Ureter (tissue), 1 donor: ENCODE data around the gene EEF1E1. TPM values are rescaled to one million over a fixed set of nuclear protein-coding genes. Genes with fewer than 3 reads are reported as not detected.

Source experiments
- DNase-seq: peaks from one replicate; pipeline ENCODE4 v3.0.0-alpha.2; 2020; ENCODE audit warnings: low spot score
- total RNA-seq: library from RNA; stranded (reverse); gene quantifications from one replicate; pipeline ENCODE4 v1.2.4, GENCODE V29; 2023
- donor health status: DM: yes; HTN: yes; CAD: no.

The EEF1E1 gene
- total RNA-seq, 1 donor from 2014 or later = 31.6 TPM

DNA sequence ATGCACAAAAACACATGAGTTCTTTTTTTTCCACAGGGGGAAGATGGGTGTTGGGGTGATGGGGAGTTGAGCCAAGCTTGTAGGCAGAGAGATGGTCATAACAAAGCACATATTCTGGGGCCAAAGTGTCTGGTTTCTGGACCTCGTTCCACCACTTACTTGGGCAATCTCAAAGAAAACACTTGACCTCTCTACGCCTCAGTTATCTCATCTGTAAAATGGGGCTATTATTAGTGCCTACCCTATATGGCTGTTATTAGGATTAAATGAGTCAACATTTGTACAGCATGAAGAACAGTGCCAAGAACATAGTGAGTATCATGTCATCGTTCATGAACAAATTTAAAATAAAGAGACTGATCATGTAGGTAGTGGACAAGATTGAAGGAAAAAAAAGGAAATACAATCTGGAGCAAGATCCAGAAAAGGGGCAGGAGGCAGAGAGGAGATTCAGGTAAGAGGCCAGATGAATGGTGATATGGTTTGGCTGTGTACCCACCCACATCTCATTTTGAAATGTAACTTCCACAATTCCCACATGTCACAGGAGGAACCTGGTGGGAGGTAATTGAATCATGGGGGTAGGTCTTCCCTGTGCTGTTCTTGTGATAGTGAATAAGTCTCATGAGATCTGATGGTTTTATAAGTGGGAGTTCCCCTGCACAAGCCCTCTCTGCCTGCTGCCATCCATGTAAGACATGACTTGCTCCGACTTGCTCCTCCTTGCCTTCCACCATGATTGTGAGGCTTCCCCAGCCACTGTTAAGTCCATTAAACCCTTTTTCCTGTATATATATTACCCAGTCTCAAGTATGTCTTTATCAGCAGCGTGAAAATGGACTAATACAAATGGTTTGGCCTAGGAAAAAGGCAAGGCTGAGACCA, 14.2 kb downstream of the EEF1E1 start:
- no peak for DNase-seq

DNA sequence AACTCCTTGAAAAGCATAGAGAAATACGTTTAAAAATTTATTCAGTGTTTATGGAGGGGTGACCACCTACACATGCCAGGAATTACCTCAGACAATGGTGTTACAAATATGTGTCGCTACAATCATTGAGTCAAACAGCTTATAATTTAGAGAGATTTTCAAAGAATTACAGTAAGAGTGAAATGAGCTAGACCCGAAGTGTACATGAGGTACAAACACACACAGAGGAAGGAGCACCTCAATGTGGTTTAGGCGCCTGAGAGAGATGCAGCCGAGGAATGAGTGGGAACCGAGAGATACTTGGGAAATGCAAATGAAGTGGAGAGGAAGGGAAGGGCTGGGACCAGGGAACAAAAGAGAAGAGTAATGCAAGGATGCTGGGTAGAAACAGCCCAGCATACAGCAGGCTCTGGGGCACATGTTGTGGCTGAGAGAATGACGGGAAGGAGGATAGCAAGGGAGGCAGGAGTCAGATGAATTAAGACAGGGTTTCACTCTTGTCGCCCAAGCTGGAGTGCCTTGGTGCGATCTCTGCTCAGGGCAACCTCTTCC, 15.5 kb downstream of the EEF1E1 start:
- no peak for DNase-seq

DNA sequence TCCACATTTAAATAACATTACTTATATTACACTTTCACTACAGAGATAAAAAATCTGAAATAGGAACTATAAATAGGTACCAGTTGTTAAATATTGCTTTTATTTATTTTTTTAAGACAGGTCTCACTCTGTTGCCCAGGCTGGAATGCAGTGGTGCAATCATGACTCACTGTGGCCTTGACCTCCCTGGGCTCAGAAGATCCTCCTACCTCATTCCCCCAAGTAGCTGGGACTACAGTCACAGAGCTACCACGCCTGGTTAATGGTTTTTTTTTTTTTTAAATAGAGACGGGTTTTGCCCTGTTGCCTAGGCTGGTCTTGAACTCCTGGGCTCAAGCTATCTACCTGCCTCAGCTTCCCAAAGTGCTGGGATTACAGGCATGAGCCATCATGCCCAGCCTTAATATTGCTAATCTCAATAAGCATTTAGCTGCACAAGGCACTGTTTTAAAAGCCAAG, 17.3 kb downstream of the EEF1E1 start:
- DNase-seq = no peak

DNA sequence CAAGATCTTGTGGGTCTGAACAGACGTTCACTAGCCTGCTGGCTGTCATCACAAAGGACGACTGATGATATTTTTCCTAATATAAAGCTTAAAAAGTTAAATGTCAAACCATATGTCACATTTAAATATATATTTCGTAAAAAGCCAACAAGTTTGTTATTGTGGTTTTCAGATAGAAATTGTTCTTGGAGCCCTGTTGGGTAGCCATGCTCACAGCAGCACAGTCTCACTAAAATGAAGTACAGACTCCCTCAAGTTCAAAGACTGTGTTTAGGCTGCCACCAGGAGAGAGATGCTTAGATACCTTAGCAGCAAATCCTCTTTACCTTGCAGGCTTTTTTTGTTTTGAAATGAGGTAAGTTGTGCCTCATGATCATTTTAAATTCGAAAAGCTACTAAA, 17.8 kb downstream of the EEF1E1 start:
- DNase-seq = no peak

DNA sequence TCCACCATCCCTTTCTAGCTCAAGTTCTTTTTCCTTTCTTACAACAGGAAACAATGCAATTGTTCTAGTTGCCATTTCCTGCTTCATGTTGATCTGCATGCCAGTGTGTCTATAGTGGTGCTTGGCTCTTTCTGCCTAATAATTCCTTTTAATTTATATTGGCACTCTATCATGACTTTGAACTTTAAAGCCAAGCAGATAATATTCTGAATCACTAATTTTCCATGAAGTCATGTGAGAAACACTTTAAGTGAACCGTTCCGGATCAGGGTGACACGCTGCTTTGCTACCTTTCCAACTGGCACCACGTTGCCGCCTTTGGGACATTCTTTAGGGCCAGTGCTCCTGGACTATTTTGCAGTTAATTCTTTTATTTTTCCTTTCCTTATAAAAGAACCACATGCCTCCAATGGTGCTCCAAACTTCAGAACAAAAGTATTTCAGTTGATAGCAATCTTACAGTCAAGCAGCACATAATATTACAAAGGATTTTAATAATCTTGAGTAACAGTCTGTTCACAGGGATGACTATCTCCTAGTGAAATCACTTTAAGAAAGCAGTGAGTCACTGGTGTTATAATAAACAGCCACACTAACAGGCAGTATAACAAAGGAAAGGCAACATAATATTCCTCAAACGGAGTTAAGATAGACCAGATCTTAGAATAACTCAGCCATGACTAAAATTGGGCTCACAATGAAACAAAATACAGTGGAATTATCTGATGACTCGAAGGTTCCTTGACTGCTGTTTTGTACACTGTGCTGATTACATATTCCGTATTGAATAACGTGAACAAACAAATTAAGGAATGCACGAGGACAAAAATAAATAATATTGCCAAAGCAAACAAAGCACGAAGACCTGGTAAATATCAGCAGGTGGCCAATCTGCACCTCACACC, 19.1 kb downstream of the EEF1E1 start:
- no peak for DNase-seq

DNA sequence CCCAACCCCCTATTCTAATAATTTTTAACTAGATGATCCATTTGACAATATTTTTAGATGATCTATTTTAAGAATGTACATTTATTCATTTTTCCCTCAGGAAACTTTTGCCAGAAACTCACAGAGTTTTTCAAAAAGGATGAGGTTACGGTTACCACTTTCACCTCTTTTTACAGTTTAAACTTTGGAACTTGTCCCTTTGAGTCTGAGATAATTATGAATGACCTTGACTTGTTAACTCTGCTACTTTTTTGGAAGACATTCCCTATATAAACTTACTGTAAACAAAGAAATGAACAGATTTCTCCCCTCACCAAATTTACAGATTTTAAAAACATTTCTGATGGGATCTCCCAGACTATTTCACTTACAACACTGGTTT, 19.8 kb downstream of the EEF1E1 start:
- DNase-seq = no peak

DNA sequence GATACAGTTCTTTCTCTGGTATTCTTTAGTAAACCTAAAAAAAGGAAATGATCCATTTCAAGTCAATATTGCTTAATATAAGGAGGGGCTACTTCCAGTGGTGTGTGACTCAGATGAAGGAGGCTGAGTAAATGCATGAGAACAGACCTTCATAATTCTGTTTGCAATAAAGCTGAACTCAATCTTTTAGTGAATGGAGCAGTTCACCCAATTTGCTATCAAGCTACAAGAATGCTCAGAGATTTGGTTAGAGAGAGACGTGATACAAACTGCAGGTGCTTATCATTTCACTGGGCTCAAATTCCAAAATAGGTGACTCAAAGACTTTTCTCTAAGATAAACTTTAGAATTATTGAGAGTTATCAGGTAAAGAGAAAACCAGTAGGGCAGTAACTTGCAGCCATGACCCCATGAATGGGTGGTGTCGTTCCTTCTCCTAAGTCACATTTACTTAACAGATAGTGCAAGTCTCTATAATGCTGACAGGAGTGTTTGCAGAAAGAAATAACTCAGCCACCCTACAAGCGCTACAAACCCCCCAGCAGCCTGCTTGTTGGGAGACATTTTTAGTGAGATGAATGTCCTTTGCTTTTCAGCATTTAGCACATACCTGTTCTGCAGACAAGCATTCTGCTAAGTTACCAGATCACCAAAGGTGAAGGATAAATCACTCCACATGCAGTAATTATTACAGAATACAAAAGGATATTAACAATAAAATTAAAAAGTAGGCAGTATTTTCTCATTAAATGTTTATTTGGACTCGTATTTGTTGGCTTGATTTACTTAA, 21.8 kb downstream of the EEF1E1 start:
- DNase-seq = no peak

DNA sequence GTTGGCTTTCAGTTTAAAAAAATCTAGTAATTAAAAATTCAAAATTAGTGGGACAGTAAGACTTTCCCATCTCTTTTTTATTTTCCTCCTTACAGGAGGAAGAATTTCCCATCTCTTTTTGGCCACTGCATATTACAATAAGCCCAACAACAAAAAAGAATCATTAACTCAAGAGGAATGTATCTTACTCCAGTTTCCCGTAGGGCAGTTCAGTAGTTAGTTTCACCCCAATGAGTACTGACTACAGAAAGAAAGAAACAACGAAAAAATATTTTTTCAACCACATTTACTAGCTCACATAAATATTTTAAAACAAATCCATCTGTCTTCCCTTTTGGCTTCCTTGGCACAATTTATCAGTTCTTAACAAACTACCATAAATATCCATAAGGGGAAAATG, 23.2 kb downstream of the EEF1E1 start:
- no peak for DNase-seq

DNA sequence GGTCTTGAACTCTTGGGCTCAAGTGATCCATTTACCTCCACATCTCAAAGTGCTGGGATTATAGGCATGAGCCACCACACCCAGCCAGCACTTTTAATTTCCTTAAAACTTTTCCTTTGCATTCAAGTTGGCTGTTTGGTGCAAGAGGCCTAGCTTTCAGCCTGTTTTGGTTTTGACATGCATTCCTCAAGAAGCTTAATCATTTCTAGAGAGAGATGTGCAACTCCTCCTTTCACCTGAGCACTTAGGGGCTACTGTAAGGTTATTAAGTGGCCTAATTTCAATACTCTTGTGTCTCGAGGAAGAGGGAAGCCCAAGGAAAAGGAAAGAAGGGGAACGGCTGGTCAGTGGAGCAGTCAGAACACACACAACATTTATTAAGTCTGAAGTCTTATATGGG, 24.4 kb downstream of the EEF1E1 start:
- DNase-seq = no peak

DNA sequence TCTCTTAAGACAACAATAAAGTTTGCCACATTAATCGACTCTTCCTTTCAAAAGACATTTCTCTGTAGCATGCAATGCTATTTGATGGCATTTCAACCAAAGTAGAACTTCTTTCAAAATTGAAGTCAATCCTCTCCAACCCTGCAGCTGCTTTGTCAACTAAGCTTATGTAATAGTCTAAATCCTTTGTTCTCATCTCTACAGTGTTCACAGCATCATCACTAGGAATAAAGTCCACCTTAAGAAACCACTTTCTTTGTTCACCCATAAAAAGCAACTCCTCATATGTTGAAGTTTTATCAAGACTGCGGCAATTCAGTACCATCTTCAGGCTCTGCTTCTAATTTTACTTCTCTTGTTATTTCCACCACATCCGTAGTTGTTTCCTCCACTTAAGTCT, 26.6 kb downstream of the EEF1E1 start:
- DNase-seq = no peak

DNA sequence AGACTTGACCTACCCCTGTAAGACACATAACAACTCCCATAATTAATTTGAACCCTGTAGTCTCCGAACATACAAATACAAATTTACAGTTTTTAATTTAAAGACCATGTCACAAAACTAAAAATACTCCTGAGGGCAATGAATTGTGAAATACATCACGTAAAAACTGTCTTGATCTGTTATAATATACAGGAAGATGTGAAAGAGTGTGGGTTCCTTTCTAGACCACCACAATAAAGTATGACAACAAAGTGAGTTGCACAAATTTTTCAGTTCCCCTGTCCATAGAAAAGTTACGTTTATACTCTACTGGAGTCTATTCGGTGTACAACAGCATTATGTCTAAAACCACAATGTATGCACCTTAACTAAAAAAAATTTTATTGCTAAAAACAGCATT, 27.2 kb downstream of the EEF1E1 start:
- DNase-seq = no peak

DNA sequence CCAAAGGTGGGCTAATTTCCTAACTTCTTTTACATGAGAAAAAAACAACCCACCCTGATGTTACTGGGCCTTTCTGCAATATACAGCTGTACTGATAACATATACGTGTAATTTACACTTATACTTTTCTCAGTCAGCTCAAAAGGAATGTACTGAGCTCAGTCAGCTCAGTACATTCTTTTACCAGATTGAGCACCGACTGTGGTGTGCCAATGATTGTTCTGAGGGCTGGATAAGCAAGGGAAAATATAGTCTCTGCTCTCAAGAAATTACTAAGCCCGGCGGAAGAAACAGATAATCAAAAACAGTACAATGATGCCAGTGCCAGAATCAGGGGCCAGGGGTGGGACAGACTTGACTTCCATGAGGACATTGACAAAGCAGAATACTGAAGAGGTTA, 28.1 kb downstream of the EEF1E1 start:
- no peak for DNase-seq

DNA sequence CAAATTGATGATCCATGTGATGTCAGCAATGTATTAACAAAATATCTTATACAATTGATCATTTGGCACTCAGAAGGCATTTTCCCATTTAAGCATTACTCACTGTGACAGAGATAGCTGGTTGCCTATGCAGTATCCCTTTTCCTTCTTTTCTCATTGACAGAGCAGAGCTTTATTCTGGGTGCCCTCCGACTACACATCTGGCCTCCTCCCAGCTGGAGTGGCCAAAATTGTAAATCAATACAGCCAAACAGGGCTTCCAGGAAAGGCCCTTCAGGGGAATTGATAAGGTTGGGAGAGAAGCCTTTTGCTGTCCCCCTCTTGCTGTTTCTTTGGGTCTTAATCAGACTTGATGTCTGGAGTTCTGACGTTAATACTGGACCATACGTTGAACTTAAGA, 28.6 kb downstream of the EEF1E1 start:
- no peak for DNase-seq

DNA sequence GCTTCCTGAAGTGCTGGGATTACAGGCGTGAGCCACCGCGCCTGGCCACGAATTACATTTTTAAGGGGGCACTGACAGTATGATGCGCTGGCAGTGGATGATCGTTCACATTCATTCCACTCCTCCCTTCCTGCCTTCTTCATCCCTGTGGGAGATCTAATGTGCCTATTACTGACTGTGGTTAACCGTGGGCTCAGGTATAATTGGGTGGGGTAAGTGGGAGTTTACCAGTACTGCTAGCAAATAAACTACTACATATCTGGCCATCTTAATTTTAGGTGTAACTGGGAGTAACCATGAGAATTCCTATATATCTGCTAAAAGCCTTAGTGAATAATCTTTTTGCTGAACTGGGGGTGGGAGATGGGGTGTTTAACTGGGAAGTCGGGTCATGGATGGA, 31.6 kb downstream of the EEF1E1 start:
- no peak for DNase-seq

DNA sequence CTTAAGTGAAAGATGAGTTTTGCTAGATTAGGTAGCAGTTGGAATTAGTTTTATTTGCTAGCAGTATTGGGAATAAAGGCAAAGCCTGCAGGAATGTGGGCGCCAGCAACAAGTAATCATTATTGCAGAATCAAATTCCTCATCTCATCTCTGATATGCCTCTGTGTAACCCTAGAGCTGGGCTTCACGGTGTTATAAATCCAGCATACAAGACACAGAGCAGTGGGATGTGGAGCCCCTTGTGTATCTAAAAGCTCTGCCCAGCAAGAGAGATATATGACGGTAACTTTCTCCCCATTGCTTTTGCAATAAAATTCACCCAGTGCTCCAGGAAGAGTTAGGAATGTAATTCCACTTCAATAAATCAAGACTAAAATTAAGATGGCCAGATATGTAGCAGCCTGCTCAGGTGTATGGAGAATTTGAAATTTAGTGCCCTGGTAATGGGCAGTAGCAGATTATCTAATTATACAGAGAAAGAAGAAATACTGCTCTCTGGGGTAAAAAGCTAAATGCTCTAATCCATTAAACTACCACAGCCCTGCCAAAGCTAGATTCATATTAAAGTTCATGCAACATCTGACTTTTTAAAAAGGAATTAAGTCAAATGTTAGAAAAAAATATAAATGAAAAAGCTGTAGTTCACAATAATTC, 32.6 kb downstream of the EEF1E1 start:
- DNase-seq = no peak

DNA sequence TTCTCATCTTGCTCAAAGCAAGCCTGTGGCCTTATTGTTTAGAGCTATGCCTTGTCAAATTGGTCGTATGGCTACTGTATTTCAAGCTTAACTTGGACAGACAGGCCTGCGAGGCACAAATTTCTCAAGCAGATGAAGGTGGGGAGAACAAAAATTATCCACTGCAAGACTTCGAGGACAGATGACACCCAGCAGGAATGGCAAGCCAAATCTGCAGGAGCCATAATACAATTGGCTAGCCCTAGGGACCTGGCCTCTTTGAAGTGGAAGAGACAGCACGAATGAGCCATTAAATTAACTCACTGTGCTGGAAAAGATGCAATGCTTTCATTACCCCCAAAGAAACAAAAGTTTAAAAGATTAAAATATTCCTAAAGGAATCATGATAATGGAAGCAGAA, 33.2 kb downstream of the EEF1E1 start:
- DNase-seq = no peak

DNA sequence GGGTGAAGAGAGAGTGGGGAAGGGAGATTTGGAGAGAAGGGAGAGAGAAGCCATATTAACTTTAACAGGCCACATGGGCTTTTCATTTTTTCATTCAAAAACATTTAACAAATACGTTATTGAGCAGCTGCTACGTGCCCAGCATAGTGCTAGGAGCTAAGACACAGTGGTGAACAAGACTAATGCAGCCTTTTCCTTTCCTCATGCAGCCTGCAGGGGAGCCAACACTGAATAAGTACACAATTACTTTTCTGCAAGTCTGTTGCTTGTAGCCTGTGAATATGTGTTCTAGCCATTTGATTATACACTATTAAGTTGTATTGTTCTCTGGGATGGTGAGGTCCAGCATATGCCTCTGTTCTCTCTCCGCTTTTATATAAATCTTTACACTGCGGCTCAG, 36.2 kb downstream of the EEF1E1 start:
- no peak for DNase-seq

DNA sequence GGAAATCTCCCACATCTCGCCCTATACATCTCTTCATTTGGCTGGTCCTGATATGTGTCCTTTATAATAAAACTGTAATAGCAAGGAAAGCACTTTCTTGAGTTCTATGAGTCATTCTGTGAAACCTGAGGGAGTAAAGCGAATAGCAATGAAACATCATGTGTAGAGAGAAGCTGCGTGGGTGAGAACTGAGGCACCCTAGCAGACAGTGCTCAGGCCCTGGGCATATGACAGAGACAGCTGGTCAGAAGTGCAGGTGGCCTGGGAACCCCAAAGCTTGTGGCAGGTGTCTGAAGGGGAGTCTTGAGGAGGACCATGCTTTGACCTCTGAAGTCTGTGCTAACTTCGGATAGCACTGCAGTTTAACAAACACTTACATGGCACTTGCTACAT, 36.8 kb downstream of the EEF1E1 start:
- no peak for DNase-seq

DNA sequence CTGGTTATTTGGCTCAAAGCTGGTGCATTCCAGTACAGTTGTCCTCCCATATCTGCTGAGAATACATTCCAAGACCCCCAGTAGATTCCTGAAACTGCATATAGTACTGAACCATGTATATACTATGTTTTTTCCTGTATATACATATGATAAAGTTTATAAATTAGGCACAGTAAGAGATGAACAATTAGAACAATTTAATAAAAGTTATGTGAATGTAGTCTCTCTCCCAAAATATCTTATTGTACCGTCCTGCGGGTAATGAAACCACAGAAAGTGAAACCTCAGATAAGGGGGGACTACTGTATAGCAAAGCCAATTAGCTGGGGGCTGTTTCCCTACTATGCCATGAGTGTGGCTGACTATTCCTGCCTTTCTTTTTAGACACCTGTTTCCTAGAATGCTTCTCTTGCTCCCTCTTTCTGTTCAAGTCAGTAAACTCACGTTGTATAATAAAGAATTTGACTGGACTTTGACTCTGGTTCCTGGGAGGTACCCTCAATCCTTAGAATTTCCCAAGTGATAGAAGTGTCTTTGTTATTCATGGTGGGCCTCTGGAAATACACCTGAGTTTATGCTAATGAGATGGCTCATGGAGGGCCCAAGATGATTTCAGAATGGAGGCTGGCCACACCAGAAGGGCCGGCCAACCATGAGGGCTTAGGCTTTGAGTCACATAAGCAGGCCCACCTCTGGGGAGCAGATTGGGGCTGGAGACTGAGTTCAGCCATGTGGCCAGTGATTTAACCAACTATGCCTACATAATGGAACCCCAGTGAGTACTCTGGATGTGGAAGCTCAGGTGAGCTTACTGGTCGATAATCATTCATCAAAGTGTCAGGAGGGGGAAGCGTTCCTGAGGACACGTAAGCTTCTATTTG, 37.5 kb downstream of the EEF1E1 start:
- no peak for DNase-seq
